Measurements from ENCODE around the gene ZSWIM5.

DNA sequence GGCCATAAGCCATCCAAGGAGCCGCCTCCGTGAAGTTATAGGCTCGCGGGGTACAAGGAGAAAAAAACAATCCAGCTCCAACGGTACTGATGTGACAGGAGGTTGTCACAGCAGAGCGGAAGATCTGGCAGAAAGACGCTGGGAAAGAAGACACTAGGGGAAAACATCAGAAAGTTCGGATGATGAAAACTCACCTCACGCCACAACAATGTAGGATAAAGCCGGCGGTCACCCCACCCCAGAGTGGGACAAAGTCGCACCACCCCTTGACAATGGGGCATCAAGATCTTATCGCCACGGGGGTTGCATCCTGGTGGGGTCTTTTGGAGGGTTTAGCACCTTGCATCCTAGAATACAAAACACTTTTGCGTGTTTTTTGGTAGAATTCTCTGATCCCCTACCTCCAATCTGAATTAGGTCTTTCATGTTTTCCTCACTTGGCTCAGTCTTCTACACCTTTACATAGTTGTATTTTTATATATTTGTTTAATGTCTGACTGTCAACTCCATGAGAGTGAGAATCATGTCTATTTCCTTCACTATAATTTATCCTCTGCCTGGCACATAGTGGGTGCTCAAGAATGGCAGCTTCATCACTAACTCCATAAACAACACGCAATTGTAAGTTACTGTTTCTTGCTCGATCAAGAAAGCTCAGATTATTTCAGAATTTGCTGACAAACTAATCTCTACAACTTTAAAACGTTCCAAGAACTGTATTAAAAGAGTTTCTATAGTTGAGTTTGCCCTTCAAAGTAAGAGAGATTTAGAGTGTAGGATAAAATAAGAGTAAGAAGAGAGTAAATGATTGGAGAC, 611 bp upstream of the ZSWIM5 start:
- TF ChIP-seq CTCF (IDR thresholded peaks at IDR 0.05 in 4 of 5, conservative IDR thresholded peaks at IDR 0.05 in 1 of 5) (no peak), POLR2A (IDR thresholded peaks at IDR 0.05) (no peak)

All from gastrocnemius medialis (tissue), 4 donors.